Stimulated activated naive B cell treated with anti-CD40 and anti-IgM and Interleukin-4, amounts not matched to agents 10 μg/mL and 1 μg/mL and 100 μg/mL, for 72 hours (primary cell): ENCODE data around the gene OR2M4.

Experiments
- ATAC-seq, 2 donors: fragments of 150-1000 bp; cut with Tn5 transposase; replicated peaks; 2 replicates each; pipeline ENCODE4 v1.10.0; 2021; ENCODE audit warnings: moderate library complexity in 1 of 2
- DNase-seq: peaks from one replicate; pipeline ENCODE4 v3.0.0; 2021
- H3K27ac Mint-ChIP-seq: one replicate; pipeline ENCODE4 v1.8.0; 2022; ENCODE audit warnings: mild to moderate bottlenecking, mixed read lengths
- H3K27me3 Mint-ChIP-seq, 2 donors: one replicate each; pipeline ENCODE4 v1.8.0; 2022; ENCODE audit warnings: mixed read lengths in 2 of 2
- H3K36me3 Mint-ChIP-seq, 2 donors: one replicate each; pipeline ENCODE4 v1.8.0; 2022; ENCODE audit warnings: mixed read lengths in 2 of 2, mild to moderate bottlenecking in 1 of 2
- H3K4me1 Mint-ChIP-seq, 2 donors: one replicate each; pipeline ENCODE4 v1.8.0; 2022; ENCODE audit warnings: mixed read lengths in 2 of 2, mild to moderate bottlenecking in 1 of 2
- H3K4me3 Mint-ChIP-seq, 2 donors: one replicate each; pipeline ENCODE4 v1.8.0; 2022; ENCODE audit warnings: mild to moderate bottlenecking in 2 of 2, mixed read lengths in 2 of 2, moderate library complexity in 1 of 2
- H3K9me3 Mint-ChIP-seq, 2 donors: one replicate each; pipeline ENCODE4 v1.8.0; 2022; ENCODE audit warnings: mixed read lengths in 2 of 2, mild to moderate bottlenecking in 1 of 2

OR2M4 gene

GRCh38 chr1:248288391-248288790 is 57.2 kb downstream of the OR2M4 start:
- Mint-ChIP-seq H3K4me3 (no peak overlapping the region), H3K27me3 (peaks cover 0 to 10% of the 10 kb centered on the region in 2 donors), H3K9me3 (no peaks in the 10 kb centered on the region), H3K27ac (no peak overlapping the region), H3K36me3 (no peaks in the 10 kb centered on the region), H3K4me1 (peaks cover 0 to 4% of the 10 kb centered on the region in 2 donors)
- DNase-seq: no peak
- ATAC-seq: no peak
